Measurements from ENCODE around the gene CCDC73.
A peak's percentile ranks its signal among the peaks of the same experiment; 100 is the strongest.

CCDC73 gene

DNA sequence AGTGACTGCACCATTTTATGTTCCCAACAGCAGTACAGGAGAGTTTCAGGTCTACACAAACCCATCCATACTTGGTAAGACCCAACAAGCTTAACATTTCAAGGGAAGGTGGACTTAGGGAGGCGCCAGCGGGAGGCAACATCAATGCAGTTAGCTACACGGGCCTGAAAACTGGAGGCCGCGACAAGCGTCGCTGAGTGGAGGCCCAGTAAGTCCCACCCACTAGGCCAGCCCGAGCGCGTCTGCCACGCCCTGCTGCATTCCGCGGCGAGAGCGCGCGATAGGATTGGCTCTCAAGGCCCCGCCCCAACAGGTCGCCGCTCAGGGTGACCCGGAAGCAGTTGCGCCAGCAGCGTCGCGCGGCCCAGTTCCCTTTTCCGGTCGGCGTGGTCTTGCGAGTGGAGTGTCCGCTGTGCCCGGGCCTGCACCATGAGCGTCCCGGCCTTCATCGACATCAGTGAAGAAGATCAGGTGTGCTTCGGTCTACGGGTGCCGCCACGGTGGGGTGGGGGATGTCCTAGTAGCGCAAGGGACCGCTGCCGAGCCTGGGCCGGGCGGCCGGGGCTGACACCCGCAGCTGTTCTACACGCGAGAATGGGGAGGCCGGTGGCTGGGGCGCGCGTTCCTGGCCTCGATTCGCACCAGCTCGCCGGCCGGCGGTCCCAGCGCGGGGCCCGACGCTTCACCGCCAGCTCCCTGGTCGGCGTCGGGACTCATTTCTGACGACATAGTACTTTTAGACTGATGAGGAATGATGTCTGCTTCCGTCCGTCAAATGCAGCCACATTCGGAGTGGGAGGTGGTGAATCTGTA lies 210.8 kb downstream of the CCDC73 start, which contains the start of gene EIF3M:
Gene EIF3M (plus strand): TSS at position 373 of the 813 bp plus-strand sequence. CDS start 57 bp downstream, at position 430.
- peak; percentile 50 for DNase-seq

DNA sequence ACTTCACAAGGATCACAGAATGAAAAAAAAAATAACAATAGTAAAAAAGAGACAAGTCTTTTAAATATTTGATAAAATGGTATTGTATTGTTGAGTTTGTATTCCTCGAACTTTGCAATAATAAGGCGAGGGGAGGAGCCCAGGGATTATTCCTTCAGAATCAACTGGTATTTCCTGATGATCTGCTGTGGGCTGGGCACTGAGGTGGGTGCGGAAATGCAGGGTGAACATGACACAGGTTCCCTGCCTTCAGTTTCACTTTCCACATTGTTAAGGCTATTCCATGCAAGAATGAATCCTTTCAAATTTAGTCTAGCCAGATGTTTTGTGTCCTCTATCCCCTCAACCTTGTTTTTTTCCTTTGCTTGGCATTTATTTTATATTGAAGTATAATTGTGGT lies 212.9 kb downstream of the CCDC73 start:
- no peak for DNase-seq

DNA sequence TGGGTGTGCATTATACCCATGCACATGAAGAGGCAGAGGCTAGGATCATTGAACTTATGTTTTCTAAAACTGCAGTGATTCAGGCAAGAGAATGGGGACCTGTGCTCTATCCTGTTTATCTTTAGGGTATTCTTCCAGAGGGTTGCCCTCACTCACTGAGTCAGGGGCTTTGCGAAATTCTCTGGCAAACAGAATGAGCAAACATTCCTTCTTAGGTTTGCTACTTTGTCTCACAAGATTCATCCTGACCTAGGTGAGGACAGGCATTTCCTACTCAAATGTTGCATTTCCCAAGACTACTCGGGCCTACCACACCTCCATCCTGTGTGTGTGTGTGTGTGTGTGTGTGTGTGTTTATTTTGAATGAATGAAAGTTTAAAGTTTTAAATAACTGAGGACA lies 213.5 kb downstream of the CCDC73 start:
- DNase-seq, result no peak

DNA sequence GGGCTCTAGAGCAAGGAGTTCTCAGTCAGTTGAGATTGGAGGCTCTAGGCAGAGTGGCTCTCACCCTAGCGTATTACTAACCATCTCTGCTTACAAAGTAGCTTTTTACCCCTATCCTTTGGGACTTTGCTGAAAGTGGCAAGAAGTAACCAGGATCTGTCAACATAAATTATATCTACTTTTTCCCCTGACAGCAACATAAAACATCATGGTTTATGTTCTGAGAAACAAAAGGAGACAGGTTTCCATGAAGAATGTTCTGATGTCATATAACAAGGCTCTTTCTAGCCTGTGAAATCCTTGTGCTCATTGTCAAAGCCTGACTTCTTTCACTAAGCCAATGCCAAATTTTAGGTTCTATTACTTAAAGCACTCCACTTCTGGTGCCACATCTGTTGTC lies 218.0 kb downstream of the CCDC73 start:
- DNase-seq, result no peak

DNA sequence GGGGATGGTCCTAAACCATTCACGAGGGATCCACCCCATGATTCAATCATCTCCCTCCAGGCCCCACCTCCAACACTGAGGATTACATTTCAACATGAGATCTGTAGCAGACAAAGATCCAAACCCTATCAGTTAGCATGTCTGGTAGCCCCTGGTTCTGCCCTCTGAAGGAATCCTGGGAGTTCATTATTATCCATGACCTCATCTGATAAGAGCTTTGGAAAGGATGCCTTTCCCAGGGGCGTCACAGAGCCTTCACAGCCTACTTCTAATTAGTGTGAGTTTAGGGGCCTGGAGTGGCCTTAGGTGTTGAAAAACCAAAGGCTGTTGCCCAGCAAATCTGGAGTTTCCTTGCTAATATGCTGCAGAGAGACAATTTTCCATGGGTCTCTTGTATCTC lies 219.4 kb downstream of the CCDC73 start:
- DNase-seq, result no peak

DNA sequence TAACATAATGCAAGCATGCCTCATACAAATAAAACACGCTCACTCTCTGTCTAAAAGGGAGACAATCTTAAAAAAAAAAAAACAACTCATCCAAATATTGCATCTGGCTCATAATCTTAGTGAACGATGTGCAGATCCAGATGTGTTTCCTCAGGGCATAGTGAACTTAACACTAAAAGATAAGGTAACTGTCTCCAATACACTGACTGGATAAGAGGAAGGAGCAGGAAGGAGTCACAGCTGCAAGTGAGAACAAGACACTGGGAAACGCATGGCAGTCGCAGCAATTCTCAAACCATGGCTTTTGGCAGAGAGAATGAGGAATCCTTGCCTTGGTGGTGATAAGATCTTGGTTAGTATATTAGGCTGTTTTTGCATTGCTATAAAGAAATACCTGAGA lies 220.0 kb downstream of the CCDC73 start:
- no peak for DNase-seq

DNA sequence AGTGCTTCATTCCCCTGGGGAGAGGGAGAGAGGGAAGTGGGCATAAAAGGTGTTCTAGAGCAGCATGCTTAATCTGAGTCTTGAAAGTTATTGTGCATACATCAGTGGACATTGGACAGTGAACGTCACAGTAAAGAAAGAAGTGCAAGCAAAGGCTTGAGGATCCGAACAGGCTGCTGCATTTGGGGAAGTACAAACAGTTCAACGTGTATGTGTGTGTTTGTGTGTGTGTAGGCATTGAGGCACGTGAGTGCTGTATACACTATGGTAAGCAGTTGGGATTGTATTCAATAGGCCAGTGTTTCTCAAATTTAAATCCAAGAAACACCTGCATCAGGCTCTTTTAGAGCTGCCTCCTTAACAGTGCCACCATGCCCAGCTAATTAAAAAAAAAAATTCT lies 221.2 kb downstream of the CCDC73 start:
- no peak for DNase-seq

DNA sequence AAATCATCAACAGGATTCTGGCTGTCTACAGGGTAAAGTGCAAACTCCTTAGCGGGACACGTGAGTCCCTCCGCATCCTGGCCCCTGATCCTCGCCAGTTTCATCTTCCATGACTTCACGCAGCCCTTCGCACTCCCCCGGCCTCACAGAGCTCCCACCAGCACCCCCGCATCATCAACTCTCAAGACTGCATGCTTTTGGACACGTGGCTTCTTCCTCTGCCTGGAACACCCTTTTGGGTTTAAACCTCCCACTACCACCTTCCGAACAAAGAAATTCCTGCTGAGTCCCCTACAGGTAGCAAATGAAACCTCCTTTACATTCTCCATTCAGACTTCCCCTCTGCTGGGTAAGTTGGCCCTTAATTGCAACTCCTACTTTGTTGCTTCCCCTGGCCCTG lies 223.4 kb downstream of the CCDC73 start:
- no peak for DNase-seq

DNA sequence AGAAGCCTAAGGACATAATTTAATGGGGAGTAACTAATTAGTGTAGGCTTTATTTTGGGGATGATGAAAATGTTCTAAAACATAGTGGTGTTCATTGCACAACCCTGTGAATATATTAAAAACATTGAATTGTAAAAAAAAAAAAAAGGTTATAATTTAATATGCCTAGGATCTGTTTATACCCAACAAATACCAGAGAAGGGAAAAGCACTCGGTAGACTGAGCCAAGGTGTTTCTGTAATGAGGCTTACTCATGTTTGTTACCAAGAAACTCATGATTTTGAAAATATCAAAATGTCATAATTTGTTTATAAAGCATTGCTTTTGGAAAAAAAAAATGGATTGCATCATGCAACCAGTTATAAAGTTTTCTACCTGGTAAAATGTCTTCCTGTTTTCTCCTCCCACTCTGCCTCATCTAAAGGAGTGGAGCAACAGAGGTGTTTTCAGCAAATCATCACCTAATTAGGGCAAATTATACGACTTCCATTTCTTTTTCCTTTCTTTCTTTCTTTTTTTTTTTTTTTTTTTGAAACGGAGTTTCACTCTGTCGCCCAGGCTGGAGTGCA lies 225.1 kb downstream of the CCDC73 start:
- no peak for DNase-seq

DNA sequence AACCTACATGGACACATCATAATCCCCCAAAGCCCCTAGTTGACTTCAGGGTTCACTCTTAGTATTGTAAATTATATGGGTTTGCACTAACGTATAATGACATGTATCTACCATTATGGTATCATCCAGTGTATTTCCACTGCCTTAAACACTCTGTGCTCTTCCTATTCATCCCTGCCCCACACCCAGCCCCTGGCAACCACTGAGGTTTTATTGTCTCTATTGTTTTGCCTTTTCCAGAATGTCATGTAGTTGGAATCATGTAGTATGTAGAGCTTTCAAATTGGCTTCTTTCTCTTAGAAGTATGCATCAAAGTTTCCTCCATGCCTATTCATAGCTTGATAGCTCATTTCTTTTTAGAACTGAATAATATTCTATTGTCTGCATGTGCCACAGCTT lies 227.3 kb downstream of the CCDC73 start:
- no peak for DNase-seq

DNA sequence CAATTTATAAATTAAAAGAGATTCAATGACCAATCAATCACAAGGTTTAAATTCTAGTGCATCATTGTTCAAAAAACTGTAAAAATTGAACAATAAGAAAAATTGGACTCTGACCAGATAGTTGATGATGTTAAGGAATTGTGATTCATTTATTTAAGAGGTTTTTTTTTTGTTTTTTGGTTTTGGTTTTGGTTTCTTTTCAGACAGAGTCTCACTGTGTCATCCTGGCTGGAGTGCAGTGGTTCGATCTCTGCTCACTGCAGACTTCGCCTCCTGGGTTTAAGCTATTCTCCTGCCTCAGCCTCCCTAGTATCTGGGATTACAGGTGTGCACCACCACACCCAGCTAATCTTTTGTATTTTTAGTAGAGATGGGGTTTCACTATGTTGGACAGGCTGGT lies 227.9 kb downstream of the CCDC73 start:
- no peak for DNase-seq

DNA sequence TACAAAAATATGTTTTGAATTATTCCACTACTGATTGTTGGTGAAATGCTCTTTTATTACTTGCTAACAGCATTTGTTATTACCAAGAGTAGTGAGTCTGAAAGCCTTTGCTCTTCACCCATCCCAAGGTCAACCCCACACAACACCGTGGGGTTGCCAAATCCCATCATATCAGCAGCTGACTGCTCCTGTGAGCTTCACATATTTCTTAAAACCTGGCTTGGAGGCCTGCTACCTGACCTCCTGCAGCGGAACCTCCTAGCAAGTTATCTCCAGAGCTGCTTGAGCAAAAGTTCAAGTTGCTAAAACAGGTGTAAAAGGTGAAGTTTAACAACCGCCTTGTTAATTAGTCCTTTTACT lies 230.9 kb downstream of the CCDC73 start:
- DNase-seq, result no peak

DNA sequence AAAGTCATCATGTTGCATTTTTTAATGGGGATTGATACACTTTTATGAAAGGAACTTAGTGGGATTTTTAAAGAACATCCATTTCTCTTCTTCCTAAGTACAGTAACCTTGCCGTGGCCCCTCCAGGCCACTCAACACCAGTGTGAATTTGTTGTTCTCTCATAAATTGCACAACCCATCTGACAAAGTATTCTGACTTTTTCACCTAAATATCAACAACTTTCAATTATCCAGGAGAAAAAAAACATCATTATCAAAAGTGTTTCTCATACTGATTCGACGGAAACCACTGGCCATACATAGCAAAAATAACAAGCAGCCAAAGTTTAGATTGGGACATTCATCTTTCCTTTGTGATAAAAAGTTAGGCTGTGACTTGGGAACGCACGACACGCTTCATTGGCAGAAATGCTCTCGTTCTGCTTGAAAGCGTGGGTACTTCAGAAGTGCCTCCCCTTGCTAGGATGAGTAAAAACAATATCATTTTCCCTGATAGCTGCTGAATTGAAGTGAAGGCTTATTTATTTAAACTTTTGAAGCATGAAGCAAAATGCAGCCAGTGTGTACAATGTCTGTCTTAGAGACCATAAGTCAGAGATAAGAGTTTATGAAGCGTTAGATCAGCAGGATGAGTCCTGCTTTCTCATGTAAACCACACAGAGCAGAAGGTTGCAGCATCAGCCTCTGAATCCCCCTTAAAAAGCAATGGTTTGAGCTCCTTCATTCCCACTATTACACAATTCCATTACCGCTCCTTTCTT lies 231.4 kb downstream of the CCDC73 start:
- no peak for DNase-seq

DNA sequence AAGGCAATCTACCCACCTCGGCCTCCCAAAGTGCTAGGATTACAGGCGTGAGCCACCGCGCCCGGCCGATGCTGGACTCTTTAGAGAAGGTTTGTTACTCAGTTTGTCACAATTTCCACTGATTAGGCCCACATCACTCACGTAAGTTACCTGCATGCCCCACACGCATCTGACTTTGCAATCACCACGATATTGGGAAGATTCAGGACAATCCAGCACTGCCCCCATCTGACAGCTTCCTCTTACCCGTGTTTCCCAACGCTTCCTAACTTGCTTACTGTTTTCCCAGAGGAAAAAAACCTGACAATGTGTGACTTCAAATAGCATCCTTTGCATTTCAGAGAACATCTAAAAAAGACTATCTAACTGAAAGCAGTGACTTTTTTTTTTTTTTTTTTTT lies 232.6 kb downstream of the CCDC73 start:
- no peak for DNase-seq

DNA sequence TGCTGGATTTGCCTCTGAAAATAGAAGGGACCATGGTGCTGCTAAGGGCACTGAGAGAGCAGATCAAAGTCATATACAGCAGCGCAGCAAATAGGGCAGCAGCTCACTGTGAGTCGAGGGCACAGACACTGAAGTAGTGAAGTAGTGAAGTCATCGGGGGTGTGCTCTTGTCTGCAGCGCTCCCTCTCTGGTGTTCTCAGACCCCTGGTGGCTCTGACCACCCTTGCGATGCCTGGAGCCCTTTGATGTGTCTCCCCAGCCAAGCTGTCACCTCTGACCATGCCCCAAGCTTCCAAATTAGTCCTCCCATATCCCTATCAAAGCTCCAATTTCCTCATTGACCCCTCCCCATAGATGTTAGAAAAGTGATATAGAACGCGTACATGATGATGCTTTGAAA lies 238.6 kb downstream of the CCDC73 start:
- DNase-seq, result no peak

DNA sequence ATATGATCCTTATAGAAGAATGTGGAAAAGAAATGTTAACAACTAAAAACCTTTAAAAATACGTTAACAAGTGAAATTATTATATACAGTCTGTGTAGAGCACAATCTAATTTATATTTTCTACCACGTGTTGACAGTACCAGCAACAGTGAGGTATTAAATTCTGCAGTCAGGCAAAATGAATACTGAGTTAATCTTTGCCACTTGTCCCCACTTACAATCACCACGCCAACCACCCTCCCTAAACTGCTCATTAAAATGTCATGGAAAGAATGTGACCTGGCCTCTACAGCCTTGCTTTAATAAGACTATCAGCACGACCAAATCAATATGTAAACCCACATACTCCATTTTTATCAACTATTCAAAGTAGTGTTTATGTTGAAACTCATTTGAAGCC lies 239.4 kb downstream of the CCDC73 start:
- DNase-seq, result no peak

Data from 8988T (cell line).